ENCODE results near the gene PDK1. TPM values are rescaled to one million over a fixed set of nuclear protein-coding genes. Genes with fewer than 3 reads are reported as not detected.
A peak's percentile ranks its signal among the peaks of the same experiment; 100 is the strongest.
"Not testable (repeated sequence)": the region's sequence is repeated elsewhere in the genome, so short reads cannot be mapped to it uniquely, and the experiment has no call there.

The PDK1 gene
- total RNA-seq, 1 donor from 2014 or later, result 10.5 TPM

DNA sequence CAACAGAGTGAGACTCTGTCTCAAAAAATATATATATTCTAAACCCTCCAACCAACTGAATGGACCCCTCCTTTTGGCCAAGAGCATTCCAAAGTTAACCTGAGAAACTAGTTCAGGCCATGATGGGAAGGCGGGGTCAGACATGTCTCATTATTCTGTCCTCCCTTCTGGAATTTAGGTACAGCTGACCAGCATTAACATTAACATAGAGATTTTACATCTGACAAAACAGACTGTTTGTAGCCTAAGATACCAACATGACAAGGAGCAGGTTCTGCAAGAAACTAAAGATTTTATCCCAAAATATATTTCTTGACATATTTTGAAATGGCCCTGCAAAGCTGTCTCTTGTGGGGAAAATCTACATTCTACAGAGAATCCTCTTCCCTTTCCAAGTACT lies 6.8 kb upstream of the PDK1 start:
- Mint-ChIP-seq H3K36me3 (no peaks in the 10 kb centered on the region), H3K9me3 (peaks cover 5% of the 10 kb centered on the region), H3K4me3 (no peak overlapping the region), H3K4me1 (ENCODE audit: unreplicated experiment) (peaks cover 10% of the 10 kb centered on the region), H3K27me3 (no peaks in the 10 kb centered on the region), H3K27ac (peak overlapping the region; percentile 27)
- TF ChIP-seq, protein P1, sequence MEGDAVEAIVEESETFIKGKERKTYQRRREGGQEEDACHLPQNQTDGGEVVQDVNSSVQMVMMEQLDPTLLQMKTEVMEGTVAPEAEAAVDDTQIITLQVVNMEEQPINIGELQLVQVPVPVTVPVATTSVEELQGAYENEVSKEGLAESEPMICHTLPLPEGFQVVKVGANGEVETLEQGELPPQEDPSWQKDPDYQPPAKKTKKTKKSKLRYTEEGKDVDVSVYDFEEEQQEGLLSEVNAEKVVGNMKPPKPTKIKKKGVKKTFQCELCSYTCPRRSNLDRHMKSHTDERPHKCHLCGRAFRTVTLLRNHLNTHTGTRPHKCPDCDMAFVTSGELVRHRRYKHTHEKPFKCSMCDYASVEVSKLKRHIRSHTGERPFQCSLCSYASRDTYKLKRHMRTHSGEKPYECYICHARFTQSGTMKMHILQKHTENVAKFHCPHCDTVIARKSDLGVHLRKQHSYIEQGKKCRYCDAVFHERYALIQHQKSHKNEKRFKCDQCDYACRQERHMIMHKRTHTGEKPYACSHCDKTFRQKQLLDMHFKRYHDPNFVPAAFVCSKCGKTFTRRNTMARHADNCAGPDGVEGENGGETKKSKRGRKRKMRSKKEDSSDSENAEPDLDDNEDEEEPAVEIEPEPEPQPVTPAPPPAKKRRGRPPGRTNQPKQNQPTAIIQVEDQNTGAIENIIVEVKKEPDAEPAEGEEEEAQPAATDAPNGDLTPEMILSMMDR (conservative IDR thresholded peaks at IDR 0.05), result no peak
- no peak for DNase-seq (ENCODE audit: extremely low spot score, unreplicated experiment)

DNA sequence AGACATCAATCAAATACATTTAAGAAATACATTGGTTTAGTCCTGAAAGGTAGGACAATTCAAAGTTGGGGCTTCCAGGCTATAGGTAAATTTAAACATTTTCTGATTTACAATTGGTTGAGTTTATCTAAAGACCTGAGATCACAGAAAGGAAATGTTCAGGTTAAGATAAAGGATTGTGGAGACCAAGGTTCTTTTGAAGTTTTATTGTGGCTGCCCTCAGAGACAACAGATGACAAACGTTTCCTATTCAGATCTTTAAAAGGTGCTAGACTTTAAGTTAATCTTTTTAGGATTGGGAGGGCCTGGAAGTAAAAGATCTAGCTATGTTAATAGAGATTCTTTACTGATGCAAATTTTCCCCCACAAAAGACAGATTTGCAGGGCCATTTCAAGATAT lies 6.1 kb upstream of the PDK1 start:
- DNase-seq (ENCODE audit: extremely low spot score, unreplicated experiment); H3K9me3 Mint-ChIP-seq; H3K27me3 Mint-ChIP-seq; H3K4me3 Mint-ChIP-seq; H3K27ac Mint-ChIP-seq; H3K36me3 Mint-ChIP-seq: not testable (repeated sequence)
- peaks cover 12% of the 10 kb centered on the region for H3K4me1 Mint-ChIP-seq (ENCODE audit: unreplicated experiment)

DNA sequence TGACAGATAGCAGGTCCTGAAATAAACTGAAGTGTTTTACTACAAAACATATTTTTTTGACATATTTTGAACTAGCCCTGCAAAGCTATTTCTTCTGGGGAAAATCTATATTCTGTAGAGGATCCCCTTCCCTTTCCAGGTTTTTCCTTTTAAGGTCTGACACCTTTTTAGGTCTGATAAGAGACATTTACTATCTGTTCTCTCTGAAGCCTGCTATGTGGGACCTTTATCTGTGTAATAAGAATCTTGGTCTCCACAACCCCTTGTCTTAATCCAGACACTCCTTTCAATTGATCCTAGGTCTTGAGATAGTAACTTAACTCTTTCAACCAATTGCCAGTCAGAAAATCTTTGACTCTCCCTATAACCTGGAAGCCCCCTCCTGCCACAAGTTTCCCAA lies 5.5 kb upstream of the PDK1 start:
- Mint-ChIP-seq H3K36me3 (no peaks in the 10 kb centered on the region), H3K27me3 (peaks cover 7% of the 10 kb centered on the region), H3K4me1 (ENCODE audit: unreplicated experiment) (peaks cover 14% of the 10 kb centered on the region), H3K27ac (no peak overlapping the region), H3K4me3 (no peak overlapping the region), H3K9me3 (peaks cover under 1% of the 10 kb centered on the region)
- TF ChIP-seq, protein P1 (conservative IDR thresholded peaks at IDR 0.05), result no peak
- no peak for DNase-seq (ENCODE audit: extremely low spot score, unreplicated experiment)

DNA sequence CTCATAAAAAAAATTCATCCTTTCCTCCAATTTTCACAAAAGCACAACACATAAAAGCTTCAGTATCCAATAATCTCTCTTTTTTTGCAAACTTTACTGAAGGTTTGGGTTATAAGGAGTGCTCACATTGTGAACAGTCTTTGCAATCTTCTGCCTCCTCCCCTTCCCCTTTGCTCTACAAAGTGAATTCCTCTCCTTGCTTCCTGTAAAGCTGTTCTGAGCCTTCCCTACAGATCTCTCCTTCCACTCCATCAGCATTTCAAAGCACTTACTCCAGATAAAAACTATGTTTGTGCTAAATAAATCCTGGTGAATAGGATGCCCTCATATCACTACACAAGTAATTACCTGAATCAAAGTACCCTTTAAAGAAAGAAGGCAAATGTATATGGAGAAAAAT lies 4.6 kb upstream of the PDK1 start:
- Mint-ChIP-seq H3K4me3 (peak overlapping the region; percentile 23), H3K27ac (peak overlapping the region; percentile 2), H3K27me3 (peaks cover 8% of the 10 kb centered on the region), H3K9me3 (no peaks in the 10 kb centered on the region), H3K4me1 (ENCODE audit: unreplicated experiment) (peaks cover 14% of the 10 kb centered on the region), H3K36me3 (no peaks in the 10 kb centered on the region)
- no peak for DNase-seq (ENCODE audit: extremely low spot score, unreplicated experiment)
- TF ChIP-seq, protein P1 (conservative IDR thresholded peaks at IDR 0.05), result no peak

DNA sequence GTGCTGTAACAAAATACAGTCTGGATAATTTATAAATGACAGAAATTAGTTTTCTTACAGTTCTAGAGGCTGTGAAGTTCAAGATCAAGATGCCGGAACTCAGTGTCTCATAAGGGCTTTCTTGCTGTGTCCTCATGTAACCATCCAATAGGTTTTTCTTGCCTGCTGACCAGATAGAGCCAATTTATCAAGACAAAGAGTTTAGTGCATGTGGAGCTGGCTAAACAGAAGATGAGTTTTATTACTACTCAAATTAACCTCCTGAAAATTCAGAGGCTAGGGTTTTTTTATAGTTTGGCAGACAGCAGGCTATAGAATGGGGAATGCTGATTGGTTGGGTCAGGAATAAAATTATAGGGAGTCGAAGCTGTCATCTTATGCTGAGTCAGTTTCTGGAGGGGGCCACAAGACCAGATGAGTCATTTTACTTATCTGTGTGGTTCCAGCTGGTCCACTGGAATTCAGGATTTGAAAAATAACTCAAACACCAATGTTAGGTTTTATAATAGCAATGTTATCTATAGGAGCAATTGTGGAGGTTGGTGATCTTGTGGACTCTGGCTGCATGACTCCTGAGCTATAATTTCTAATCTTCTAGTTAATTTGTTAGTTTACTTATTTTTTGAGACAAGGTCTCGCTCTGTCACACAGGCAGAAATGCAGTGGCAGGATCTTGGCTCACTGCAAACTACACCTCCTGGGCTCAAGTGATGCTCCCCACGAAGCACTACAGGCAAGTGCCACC lies 3.2 kb upstream of the PDK1 start:
- no peak overlapping the region for H3K27ac Mint-ChIP-seq
- H3K4me1 Mint-ChIP-seq (ENCODE audit: unreplicated experiment), result peaks cover 23% of the 10 kb centered on the region
- no peaks in the 10 kb centered on the region for H3K9me3 Mint-ChIP-seq
- peaks cover 8% of the 10 kb centered on the region for H3K27me3 Mint-ChIP-seq
- TF ChIP-seq, protein P1 (conservative IDR thresholded peaks at IDR 0.05), result no peak
- no peaks in the 10 kb centered on the region for H3K36me3 Mint-ChIP-seq
- no peak for DNase-seq (ENCODE audit: extremely low spot score, unreplicated experiment)
- no peak overlapping the region for H3K4me3 Mint-ChIP-seq

DNA sequence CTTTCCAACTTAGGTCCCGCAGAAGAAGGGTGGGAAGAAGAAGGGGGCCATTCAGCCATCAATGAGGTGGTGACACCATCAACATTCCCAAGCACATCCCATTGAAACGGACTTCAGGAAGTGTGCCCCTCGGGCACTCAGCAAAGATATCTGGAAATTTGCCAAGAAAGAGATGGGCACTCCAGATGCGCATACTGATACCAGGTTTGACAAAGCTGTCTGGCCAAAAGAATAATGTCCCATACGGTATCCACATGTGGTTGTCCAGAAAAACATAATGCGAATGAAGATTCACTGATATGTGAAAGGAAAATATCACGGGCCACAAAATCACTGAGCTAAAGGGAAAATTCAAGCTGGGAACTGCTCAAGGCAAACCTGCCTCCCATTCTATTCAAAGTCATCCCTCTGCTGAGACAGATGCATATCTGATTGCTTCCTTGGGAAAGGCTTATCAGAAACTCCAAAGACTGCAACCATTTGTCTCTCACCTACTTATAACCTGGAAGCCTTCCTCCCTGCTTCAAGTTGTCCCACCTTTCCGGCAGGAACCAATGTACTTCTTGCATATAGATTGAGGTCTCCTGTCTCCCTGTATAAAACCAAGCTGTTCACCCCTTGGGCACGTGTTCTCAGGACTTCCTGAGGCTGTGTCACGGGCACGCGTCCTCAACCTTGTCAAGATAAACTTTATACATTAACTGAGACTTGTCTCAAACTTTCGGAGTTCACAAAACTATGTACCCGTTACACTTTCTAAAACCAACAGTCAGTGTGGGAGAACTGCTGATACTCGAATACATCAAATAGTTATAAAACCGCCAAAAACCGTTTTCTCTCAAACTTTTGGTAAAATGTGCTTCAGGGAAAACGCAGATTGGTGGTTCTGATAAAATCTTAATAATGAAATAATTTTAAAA lies 1.3 kb upstream of the PDK1 start:
- peaks cover 8% of the 10 kb centered on the region for H3K27me3 Mint-ChIP-seq
- H3K36me3 Mint-ChIP-seq, result no peaks in the 10 kb centered on the region
- H3K4me3 Mint-ChIP-seq, result peak overlapping the region; percentile 64
- TF ChIP-seq, protein P1 (conservative IDR thresholded peaks at IDR 0.05), result no peak
- DNase-seq (ENCODE audit: extremely low spot score, unreplicated experiment), result no peak
- peaks cover 32% of the 10 kb centered on the region for H3K4me1 Mint-ChIP-seq (ENCODE audit: unreplicated experiment)
- H3K27ac Mint-ChIP-seq, result peak overlapping the region; percentile 95
- no peaks in the 10 kb centered on the region for H3K9me3 Mint-ChIP-seq
